HG03108 (cell line): Measurements from ENCODE around the gene MAML2.

Experiments used
- ATAC-seq: cut with Tn5 transposase; IDR thresholded peaks from one replicate; pipeline ENCODE4 v1.9.1; 2021; ENCODE audit warnings: moderate library complexity; ENCODE audit not compliant: unreplicated experiment

MAML2 gene

DNA sequence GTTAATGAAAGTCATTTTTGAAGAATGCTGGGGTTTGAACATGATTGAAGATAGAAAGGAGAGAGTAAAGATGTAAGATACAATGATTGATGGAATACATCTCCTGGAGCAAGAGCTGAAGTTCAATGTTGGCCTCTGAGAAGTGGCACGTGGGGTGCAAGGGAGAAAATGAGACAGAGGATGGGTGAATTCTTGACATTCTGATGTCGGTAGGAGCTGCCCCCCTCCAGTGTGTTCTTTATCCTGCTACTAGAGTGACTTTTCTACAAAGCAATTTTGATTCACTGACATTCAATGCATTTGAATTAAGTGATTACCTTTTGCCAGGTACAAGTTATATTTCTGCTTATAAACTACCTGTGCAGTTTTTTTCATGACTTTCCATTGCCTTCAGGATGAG is 260.1 kb downstream of the MAML2 start:
- no peak for ATAC-seq

DNA sequence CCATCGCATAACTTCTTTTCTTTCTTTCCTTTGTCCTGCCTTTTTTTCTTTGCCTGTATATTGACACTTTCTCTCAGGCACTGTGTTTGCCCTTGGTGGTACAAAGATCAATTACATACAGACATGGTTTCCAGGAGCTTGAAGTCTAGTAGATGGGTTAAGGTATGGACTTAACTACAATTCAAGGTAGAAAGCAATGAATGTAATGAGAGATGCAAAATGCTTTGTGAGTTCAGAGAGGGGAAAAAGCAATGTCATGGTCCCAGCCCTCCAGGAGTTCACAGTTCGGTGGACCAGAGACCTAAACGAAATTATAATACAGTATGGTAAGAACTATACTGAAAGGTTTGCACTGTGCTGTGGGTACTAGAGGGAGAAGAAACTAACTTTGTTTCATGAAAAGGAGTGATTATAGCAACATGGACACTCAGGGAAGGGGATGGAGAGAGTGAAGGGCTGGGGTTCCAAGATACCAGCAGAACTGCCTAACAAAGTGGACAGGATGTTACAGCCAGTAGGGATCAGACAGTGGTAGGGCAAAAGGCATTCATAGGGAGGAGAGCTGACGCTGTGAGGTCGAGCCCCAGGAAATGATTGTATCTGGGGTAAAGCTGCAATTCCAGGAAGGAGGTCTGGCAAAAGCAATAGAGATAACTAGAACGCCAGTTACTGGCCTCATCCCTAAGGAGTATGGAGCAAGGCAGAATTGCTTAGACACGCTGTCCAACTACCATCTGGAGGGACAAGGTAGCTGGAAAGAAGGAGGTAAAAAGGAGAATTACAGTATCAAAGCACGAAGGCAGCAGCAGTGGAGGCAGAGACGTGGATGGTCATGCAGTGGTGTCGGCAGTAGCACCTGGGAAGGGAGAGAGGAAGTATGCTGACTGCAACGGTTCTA is 260.7 kb downstream of the MAML2 start:
- ATAC-seq: no peak

DNA sequence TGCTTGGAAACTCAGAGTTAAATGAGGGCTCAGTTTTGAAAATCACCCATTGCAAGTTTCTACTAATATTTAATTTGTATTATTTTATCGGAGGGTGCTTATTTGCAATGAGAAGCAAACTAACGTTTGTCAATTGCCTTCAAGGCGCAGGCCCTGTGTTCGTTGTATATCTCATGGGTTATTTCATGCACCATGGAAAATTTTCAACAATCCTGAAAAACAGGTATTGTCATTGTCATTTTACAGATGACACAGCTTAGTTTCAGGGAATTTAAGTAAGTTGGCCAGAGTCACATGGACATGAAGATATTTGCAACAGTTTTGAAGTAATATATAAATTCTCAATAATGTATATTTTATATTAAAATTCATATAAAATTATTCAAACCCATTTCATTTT is 261.4 kb downstream of the MAML2 start:
- ATAC-seq: no peak

DNA sequence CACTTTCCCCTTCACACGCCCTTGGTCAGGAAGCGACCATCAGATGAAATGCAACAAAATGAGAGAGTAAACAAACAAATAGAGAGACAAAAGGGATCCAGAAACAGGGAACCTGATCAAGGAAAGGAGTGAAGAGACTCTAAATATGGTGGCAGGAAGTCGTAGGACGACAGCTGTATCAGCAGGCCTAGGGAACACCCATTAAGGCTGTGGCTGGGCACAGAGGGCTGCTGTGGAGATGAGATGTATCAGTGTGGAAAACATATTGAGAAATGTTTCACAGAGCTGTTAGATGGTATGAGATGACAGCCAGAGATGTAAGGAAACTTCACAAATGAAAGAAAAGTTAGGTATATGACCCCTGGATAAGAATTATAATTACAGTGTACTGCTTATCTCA is 263.3 kb downstream of the MAML2 start:
- ATAC-seq: no peak

DNA sequence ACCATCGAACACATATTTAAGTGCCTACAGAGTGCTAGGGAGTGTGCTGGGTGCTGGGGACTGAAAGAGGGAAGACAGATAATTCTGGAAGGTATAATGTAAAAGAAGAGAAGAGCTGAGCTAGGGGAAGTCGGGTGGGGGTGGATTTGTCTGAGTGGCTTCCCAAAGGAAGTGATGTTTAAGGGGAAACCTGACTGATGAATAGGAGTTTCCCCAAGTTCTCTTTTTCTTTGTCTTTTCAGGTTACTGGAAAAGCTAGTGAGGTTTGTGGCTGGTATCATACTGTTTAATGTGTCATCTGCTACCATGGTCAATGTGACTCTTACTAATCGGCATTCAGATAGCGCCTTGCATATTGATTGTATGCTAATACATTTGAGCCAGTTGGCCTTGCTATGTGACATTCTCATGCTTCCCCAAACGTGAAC is 267.4 kb downstream of the MAML2 start:
- ATAC-seq: peak; percentile 56

DNA sequence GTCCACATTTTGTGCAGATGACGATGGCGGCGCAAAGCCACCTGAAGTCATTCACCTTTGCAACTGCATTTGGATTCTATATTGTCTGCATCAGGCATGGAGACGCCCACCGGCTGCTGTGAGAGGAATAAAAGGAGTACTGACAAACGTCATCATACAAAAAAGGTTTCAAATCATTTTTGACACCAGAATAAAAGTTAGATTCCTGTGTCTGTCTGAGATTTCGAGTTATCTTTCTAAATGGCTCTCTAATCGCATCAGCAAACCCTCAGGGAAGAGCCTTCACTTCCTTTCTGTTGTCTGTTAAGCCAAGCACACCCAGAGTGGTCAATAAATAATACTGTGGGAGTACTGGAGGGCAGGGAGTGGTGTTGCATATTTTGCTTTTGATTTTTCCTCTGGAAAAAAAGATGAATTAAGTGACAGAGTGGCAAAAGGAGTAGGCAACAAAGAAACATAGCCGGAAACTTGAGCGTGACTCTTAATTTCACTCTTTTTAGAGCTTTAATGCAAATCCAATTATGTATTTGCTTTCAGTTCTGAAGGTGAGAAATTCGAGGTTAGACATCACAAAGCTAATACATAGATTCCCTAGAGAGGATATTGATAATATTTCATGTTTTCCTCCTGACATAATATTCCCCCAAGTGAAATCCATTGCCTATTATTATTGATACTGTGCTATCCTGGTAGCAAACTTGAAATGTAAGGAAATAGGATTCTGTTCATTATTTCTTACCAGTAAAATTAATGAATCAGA is 268.3 kb downstream of the MAML2 start:
- no peak for ATAC-seq

DNA sequence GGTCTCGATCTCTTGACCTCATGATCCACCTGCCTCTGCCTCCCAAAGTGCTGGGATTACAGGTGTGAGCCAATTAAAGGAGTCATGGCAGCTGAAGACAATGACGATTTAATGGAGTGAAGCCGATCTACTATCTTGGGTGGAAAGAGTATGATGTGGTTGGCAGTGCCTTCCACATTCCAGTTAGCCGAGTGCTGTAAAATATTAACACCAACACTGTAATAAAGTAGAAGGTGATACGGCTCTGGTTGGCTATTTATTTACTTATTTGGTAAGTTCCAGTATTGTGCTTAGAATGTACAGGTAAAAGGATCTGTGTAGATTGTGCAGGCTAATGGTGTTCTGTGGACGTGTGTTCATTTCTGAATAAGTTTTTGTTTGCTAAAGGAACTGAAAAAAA is 269.5 kb downstream of the MAML2 start:
- no peak for ATAC-seq

DNA sequence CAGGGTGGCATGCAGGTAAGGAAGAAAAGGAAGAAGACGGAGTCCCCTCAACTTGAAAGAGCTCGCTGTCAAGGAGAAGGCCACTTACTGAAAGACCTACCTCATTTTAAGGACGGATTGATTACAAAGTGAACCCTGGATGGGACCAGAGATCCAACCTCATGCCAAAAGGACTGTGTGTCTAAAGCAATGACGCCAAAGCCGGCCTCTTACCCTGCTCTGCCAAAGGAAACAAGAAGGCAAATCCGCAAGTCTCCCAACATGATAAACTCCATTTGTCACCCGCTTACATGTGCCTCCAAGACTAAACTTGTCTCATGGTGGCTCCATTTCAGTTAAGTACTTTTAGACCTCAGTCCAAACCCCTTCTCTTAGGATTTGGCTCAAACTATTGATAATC is 270.4 kb downstream of the MAML2 start:
- no peak for ATAC-seq

DNA sequence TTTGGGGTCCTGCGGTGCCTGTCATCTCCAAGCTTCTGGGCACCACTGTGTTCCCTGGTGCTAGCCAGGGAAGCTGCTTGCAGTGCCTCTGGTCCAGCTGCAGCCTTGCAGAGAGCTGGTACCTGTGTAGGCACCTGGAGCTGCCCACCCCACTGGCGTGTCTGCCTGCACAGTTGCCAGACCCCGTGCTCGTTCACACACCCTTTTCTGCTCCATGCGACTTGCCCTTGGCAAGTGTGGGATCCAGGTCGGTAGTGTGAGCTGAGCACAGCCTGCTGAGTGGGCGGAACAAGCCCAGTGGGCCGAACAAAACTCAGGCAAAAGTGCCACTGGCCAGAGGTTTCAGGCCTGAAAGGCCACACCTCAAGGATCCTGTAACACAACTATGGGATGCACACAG is 272.5 kb downstream of the MAML2 start:
- ATAC-seq: no peak

DNA sequence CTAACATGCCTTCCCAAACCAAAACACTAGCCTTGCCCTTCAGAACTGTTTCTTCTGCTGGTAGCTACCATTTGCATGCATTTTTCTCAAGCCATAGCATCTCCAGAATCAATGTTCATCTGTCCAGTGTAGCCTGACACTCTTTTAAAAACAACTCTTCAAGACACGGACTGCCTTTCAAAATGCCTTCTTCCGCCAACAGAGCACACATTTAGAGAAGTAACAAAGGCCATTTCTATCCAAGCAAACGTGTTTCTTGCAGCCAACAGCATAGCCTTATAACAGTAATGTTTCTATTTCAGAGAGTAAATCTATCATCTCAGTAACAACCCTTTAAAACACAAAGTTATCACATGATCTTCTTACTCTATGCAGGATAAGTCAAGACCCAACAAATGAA is 275.8 kb downstream of the MAML2 start:
- no peak for ATAC-seq

DNA sequence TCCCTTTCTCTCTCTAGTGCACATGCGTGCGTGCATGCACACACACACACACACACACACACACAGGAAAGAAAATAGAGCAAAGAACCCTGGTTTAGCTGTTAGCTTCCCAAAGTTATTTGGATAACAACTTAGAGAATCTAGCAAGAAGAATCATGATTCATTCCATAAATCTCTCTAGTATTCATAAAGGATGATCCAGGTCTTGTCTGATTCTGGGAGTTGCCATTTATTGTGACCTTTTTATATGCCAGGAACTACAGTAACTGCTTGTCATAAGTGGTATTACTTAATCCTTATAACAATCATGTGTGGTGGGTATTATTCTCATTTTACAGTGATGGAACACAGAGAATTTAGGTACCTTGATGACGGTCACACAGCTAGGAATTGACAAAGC is 277.6 kb downstream of the MAML2 start:
- no peak for ATAC-seq

DNA sequence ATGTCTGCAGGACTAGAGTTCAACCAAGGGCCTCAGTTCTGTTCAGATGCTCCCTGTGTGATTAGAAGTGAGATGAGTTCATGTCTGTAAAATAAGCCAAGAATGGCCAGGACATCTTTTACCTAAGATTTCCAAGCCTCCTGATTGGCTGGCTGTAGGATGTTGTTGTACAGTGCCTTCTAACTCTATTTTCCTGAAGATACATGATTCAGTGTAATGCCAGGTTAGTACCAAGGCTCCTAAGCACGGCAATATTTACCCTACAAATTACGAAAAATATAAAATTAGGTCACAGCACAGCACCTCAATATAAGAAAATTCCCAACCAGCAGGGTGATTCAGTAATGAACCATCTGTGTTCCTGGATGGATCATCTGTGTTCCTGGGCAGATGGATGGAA is 279.1 kb downstream of the MAML2 start:
- ATAC-seq: no peak

DNA sequence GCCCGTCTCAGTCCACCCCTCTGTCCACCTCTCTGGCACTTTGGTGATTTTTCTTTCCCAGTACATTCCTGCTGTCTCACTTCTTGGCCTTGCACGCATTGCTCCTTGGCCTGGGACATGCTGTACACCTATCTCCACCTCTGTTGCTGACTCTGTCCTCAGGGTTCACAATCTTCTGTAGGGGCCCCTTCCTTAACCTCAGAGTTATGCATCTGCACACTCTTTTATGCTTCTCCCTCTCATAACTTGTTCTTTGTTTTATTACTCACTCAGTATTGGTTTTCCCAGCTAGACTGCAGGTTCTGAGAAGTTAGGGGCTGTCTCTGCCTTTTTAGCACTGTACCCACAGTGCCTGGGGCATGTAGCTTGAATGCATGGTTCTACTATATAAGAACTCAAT is 279.9 kb downstream of the MAML2 start:
- ATAC-seq: no peak

DNA sequence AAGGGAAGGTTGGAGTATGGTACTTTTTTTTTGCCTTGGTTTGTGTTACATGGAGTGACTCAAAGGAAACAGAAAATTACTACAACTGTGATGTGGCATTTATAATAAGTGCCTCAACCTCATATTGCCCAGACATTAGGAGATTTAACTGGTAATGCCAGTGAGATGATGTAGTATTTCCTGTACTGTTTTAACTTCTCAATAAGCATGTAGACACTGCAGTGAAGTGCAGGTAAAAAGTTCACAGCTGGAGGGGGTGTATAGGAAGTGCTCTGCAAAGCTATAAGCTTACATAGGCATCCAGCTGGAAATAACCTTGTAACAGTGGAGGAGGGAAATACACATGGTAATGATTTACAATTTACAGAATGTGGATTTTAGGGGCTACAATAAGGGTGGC is 280.9 kb downstream of the MAML2 start:
- peak; percentile 74 for ATAC-seq

DNA sequence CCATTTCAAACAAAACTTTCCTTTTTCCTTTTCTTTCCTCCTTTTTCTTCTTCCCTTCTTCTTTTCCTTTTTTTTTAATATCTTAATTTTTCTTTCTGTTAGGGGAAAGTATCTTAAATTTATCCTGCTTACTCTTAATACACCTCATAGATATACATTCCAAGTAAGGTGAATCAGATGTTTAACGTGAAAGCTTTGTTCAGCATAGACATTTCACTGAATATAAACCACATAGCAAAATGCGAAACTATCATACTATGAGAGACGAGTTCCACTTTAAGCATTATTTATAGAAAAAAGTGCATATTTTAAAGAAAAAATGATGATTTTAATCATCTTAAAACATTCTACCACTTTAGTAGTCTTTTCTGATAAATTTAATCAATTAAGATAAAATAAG is 281.3 kb downstream of the MAML2 start:
- ATAC-seq: no peak

DNA sequence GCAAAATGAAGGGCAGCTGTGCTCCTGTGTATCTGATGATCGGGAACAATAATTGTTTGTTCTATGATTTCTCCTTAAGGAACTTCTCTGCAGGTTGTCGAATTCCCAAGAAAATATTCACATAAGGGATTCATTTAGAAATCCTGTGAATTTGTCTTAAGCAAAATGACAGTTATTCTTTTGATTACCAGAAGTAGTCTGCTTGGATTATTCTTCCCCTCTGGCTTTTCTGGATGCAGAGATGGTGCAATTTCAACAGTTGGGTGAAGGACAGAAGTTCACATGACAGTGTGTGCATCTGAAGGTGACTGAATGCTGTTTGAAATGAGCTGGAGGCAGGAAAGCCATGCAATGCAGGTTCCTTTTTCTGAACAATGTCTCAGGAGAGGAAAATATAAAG is 281.9 kb downstream of the MAML2 start:
- ATAC-seq: no peak

DNA sequence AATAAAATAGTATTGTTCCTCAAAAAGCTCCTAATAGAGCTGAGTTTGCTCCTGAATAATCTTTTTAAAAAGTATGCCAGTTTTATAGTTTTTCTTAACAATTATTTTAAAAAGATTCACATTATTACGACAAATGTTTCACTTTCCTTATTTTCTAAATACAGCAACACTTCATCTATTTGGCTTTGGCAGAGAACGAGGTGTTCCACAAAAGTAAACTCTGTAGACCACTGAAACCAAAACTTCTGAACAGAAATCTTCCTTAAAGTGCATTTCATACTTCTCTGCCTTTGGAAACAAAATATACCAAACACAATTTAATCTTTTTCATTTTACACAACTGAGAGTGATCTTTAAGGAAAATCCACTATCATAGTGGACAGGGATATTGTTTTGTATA is 285.5 kb downstream of the MAML2 start:
- ATAC-seq: no peak

DNA sequence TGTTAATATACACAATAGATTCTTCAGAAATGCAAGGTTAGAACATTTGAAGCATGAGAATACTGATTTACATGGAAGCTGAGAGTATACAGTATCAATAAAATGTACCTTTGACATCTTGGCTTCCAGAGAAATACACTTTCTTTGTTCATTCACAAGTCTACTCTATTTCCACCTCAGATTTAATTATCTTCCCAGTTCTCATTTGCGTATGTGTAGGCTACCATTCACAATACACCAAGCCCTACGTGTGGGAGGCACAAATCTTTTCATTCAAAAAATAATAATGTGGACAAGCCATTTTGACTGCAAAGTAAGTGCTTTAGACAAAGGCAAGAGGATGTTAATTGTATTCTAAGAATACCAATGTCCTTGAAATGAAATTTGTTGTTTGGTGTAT is 286.4 kb downstream of the MAML2 start:
- no peak for ATAC-seq

DNA sequence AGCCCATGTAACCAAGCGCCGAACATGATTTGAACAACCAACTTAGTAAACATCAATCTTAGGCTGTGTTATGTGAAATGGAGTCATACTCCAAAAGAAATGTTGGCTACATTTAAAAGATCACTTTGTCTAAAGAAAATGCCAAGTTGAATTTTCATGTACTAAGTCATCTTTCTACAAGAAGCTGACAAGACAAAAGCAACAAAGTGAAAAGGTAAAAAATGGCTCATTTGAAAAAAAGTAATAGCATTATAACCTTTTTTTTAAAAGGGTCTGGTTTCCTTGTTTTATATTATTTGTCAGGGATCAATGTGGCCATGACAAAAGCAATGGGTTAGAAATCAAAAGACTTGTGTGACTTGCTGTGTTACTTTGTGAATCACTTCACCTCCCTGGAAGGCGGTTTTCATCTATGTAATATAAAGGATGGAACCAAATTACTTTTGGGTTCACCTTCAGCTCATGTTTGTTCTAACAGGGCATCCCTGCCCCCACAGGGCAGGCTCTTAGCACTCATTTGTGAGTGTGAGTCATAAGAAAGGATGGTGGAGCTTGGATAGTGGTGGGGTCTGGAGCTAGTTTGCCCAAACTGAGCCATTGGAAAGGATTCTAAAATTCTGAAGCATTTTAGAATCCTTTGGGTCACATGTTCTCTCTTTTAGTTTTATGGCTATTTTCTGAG is 287.1 kb downstream of the MAML2 start:
- no peak for ATAC-seq

DNA sequence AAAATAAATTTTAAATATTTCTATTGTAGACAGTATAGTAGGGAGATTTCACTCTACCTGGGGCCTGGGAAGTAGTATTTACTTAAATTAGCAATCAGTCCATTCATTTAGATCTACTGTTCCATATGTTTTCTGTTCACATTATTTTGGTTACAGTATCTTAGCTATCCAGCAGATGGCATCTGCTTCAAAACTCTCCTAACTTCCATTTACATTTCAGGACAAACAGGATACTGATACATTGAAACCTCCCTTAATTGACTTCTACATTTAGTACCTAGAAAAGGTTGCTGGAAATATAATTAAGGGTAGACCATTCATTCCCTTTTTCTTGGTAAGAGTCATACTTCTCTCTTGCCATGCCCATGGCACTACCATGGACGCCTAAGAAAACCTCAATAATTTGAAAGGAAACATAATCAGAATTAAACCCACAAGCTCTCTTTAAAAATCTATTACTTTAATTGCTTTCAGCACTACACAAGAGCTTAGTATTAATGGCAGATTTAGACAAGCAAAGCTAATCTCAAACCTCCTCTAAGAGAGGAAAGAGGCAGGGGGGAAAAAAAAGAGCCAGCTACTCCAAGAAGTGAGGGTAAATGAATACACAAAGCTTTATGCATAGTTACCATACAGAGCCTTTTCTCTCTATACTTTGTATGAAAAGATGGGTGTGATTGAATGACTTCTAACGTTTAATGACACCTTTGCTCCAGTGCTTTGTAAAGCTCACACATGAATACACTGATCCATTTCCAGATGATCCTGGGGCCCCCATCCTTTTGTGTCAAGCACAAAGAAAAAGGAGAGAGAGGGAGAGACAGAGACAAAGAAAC is 287.9 kb downstream of the MAML2 start:
- no peak for ATAC-seq
